Stimulated activated naive CD8-positive, alpha-beta T cell treated with anti-CD3 and anti-CD28 coated beads, Interleukin-15, amount 100 ng/mL, for 72 hours (primary cell): ENCODE data around the gene ABCA2.

Experiments
- ATAC-seq: fragments of 150-1000 bp; cut with Tn5 transposase; 2 replicates; pipeline ENCODE4 v1.10.0; 2021; ENCODE audit warnings: mild to moderate bottlenecking, moderate library complexity
- DNase-seq, 2 donors: peaks; one replicate each; pipeline ENCODE4 v3.0.0; 2021 to 2022
- H3K27ac Mint-ChIP-seq, 2 donors: one replicate each; pipeline ENCODE4 v1.8.0; 2022; ENCODE audit warnings: mild to moderate bottlenecking in 2 of 2, mixed read lengths in 2 of 2, moderate library complexity in 2 of 2
- H3K27me3 Mint-ChIP-seq: one replicate; pipeline ENCODE4 v1.8.0; 2022; ENCODE audit warnings: mixed read lengths
- H3K4me1 Mint-ChIP-seq: one replicate; pipeline ENCODE4 v1.8.0; 2022; ENCODE audit warnings: mild to moderate bottlenecking, mixed read lengths
- H3K4me3 Mint-ChIP-seq, 2 donors: one replicate each; pipeline ENCODE4 v1.8.0; 2022; ENCODE audit warnings: mild to moderate bottlenecking in 2 of 2, mixed read lengths in 2 of 2, moderate library complexity in 1 of 2
- H3K9me3 Mint-ChIP-seq, 2 donors: one replicate each; pipeline ENCODE4 v1.8.0; 2022; ENCODE audit warnings: mixed read lengths in 2 of 2

ABCA2 gene, protein sequence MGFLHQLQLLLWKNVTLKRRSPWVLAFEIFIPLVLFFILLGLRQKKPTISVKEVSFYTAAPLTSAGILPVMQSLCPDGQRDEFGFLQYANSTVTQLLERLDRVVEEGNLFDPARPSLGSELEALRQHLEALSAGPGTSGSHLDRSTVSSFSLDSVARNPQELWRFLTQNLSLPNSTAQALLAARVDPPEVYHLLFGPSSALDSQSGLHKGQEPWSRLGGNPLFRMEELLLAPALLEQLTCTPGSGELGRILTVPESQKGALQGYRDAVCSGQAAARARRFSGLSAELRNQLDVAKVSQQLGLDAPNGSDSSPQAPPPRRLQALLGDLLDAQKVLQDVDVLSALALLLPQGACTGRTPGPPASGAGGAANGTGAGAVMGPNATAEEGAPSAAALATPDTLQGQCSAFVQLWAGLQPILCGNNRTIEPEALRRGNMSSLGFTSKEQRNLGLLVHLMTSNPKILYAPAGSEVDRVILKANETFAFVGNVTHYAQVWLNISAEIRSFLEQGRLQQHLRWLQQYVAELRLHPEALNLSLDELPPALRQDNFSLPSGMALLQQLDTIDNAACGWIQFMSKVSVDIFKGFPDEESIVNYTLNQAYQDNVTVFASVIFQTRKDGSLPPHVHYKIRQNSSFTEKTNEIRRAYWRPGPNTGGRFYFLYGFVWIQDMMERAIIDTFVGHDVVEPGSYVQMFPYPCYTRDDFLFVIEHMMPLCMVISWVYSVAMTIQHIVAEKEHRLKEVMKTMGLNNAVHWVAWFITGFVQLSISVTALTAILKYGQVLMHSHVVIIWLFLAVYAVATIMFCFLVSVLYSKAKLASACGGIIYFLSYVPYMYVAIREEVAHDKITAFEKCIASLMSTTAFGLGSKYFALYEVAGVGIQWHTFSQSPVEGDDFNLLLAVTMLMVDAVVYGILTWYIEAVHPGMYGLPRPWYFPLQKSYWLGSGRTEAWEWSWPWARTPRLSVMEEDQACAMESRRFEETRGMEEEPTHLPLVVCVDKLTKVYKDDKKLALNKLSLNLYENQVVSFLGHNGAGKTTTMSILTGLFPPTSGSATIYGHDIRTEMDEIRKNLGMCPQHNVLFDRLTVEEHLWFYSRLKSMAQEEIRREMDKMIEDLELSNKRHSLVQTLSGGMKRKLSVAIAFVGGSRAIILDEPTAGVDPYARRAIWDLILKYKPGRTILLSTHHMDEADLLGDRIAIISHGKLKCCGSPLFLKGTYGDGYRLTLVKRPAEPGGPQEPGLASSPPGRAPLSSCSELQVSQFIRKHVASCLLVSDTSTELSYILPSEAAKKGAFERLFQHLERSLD (N-terminal part only)

DNA sequence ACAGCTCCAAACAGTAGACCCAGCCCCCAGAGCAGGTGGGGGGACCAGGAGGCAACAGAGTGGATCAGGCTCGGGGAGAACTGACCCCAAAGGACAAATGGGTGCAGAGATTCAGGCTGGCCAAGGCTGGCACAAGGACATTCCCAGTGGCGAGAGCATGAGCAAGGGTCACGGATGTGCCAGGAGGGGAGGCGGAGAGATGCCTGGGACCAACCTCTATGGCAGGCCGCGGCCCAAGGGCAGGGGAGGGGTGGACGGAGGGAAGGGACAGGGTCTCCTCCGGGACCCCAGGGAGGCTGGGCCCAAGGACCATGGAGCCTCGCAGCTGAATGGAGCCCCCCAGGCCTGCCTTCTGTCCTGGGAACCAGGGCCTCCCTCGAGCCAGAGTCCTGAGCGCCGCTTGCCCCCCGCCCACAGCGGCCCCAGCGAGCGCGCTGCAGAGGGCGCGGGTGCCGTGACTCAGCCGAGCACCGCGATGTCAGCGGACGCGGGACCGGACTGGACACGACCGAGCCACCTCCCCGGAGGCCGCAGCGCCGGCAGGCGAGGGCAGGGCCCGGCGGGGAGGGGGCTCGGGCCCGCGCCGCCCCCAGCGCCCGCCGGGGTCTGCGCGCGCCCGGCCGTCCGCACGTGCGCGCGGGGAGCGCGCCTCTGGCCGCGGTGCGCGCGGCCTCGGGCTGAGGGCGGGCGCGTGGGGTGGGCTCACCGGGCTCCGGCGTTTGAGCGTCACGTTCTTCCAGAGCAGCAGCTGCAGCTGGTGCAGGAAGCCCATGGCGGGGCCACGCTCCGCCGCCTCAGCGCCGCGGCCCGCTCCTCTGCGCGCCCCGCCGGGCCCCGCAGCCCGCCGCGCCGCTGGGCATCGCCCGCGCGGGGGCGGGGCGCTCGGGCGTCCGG is at the start of gene ABCA2:
TSS of gene ABCA2 (minus strand) at position 869 of the 894 bp plus-strand sequence. CDS start at position 772, 97 bp downstream.
- Mint-ChIP-seq H3K4me3 (peak within 1 kb of the TSS; percentile 81 to 86), H3K9me3 (no peaks in the 10 kb centered on the region), H3K4me1 (peaks cover 73% of the 10 kb centered on the region), H3K27me3 (no peaks in the 10 kb centered on the region), H3K27ac (no peak within 1 kb of the TSS)
- no peak for ATAC-seq
- no peak for DNase-seq

DNA sequence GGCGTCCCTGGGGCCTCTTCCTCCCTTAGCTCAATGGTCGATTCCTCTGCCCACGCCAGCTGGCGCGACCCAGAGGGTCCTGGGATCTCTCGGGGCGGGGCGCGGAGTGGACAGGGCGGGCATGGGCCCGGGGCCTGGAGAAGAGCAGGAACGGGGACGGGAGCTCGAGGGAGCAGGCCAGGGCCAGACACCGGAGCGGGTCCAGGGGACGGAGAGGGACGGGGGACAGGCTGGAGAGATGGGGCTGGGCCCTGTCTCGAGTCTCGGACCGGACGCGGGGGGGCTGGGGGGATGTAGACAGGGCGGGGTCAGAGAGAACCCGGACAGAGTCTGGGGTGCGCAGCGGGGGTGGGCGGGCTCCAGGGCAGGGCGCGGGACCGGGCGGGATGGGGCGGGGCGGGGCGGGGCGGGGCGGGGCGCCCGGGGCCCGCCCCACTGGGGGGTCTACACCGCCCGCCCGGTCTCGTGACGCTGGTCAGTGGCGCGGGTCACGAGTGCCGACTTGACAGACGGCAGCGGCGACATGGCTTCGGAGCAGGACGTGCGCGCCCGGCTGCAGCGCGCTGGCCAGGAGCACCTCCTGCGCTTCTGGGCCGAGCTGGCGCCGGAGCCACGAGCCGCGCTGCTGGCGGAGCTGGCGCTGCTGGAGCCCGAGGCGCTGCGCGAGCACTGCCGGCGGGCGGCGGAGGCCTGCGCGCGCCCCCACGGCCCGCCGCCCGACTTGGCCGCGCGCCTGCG is 49.1 kb upstream of the ABCA2 start, which contains the start of gene UAP1L1:
TSS of gene UAP1L1 (plus strand) at position 508 of the 738 bp plus-strand sequence. CDS start at position 524, 16 bp downstream.
- H3K4me1 Mint-ChIP-seq, result peaks cover 22% of the 10 kb centered on the region
- H3K9me3 Mint-ChIP-seq, result no peaks in the 10 kb centered on the region
- peak within 1 kb of the TSS in 1 of 2 donors; percentile 89 for H3K27ac Mint-ChIP-seq
- no peaks in the 10 kb centered on the region for H3K27me3 Mint-ChIP-seq
- H3K4me3 Mint-ChIP-seq, result peak within 1 kb of the TSS; percentile 80 to 87
- ATAC-seq (peak; percentile 77), DNase-seq (peak; percentile 62 to 66)

DNA sequence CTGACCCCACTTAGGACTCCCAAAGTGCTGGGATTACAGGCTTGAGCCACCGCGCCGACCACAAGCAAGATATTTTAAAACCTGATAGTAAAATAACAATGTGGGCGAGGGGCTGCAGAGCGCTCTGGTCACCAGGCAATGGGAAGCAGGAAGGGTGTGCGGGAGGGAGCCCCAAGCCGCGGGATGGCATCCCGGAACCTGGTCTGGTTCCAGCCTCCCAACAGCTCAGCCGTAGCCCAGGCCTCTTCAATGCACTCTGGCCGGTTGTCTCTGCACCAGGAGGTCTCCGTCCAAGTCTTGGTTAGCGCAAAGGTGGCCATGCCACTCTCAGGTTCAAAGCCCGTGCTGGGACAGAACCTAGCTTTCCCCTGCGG is 48.6 kb upstream of the ABCA2 start:
- H3K27me3 Mint-ChIP-seq, result no peaks in the 10 kb centered on the region
- no peaks in the 10 kb centered on the region for H3K9me3 Mint-ChIP-seq
- peaks cover 22% of the 10 kb centered on the region for H3K4me1 Mint-ChIP-seq
- DNase-seq (no peak), ATAC-seq (no peak)
- peak overlapping the region in 1 of 2 donors; percentile 89 for H3K27ac Mint-ChIP-seq
- peak overlapping the region; percentile 73 to 82 for H3K4me3 Mint-ChIP-seq

DNA sequence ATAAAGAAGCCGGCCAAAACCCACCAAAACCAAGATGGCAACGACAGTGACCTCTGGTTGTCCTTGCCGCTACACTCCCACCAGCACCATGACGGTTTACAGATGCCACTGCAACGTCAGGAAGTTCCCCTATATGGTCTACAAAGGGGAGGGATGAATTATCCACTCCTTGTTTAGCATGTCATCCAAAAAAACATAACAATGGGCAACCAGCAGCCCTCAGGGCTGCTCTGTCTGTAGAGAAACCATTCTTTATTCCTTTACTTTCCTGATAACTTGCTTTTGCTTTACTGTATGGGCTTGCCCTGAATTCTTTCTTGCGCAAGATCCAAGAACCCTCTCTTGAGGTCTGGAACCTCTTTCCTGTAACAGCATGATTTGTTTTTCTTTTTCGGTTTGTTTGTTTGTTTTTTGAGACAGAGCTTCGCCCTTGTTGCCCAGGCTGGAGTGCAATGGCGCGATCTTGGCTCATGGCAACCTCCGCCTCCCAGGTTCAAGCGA is 47.3 kb upstream of the ABCA2 start:
- no peak for ATAC-seq
- Mint-ChIP-seq H3K9me3 (no peaks in the 10 kb centered on the region), H3K27me3 (no peaks in the 10 kb centered on the region), H3K4me3 (no peak overlapping the region), H3K27ac (no peak overlapping the region), H3K4me1 (peaks cover 32% of the 10 kb centered on the region)
- DNase-seq, result no peak

DNA sequence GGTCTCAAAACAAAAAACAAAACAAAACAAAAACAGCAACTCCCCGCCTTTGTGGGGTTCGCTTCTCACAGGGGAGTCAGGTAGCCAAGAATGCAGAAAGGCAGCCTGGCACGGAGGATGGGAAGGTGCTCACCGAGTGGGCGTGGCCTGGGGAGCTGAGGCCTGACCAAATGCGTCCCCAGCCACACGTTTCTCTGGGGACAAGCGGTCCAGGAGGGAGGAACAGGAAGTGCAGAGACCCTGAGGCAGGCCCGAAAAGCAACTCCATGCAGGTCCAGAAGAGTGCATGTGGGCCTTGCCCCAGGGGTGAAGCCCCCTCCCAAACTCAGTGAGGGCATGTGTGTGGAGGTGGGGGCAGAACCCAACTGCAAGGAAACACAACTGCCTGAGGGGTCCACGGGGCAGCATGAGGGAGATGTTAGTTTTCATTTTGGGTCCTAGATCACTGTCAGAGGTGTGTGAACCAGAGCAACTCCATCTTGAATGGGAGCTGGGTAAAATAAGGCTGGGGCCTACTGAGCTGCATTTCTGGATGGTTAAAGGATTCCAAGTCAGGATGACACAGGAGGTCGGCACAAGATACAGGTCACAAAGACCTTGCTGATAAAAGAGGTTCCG is 46.7 kb upstream of the ABCA2 start:
- no peak overlapping the region for H3K27ac Mint-ChIP-seq
- DNase-seq, result no peak
- peaks cover 32% of the 10 kb centered on the region for H3K4me1 Mint-ChIP-seq
- H3K4me3 Mint-ChIP-seq, result no peak overlapping the region
- no peak for ATAC-seq
- no peaks in the 10 kb centered on the region for H3K9me3 Mint-ChIP-seq
- H3K27me3 Mint-ChIP-seq, result no peaks in the 10 kb centered on the region

DNA sequence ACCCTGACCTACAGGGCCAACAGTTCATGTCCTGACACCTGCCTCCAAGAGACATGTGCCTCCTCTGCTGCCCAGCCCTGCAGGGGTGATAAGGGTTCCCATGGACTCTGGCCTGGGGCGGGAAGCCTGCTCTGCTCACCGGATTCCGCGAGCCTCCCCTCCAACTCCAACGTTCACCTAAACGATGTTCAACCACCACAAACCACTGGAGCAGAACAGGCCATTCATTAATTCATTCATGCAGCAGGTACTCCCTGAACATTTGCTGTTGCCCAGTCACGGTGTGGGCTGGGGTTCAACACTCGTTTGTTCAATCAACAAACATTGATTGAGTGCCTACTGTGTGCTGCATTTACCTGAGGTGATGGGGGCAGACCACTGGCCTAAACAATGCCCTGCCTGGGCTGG is 46.0 kb upstream of the ABCA2 start:
- no peak overlapping the region for H3K4me3 Mint-ChIP-seq
- ATAC-seq, result no peak
- no peaks in the 10 kb centered on the region for H3K9me3 Mint-ChIP-seq
- H3K27me3 Mint-ChIP-seq, result no peaks in the 10 kb centered on the region
- no peak for DNase-seq
- peaks cover 38% of the 10 kb centered on the region for H3K4me1 Mint-ChIP-seq
- H3K27ac Mint-ChIP-seq, result peak overlapping the region in 1 of 2 donors; percentile 7

DNA sequence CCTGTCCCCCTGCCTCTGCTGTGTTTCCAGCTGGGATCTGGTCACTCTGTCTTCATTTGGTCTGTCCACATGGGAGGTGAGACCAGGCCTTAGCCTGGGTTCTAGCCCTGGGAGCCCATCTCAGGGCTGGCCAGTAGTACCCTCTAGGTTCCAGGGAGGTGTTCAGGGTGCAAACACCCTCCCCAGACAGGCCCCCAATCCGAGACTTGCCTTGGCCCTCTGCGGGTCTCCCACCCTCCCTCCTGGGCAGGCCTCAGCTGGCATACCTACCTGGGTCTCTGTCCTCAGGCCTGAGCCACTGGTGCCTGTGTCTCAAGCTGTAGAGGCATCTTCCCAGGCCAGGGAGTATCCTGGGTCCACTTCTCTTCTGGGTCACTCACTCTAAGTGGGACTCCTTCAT is 43.2 kb upstream of the ABCA2 start:
- Mint-ChIP-seq H3K27me3 (no peaks in the 10 kb centered on the region), H3K9me3 (no peaks in the 10 kb centered on the region), H3K27ac (peak overlapping the region; percentile 45 to 87), H3K4me1 (peaks cover 39% of the 10 kb centered on the region), H3K4me3 (peak overlapping the region; percentile 83 to 86)
- DNase-seq (no peak), ATAC-seq (no peak)

DNA sequence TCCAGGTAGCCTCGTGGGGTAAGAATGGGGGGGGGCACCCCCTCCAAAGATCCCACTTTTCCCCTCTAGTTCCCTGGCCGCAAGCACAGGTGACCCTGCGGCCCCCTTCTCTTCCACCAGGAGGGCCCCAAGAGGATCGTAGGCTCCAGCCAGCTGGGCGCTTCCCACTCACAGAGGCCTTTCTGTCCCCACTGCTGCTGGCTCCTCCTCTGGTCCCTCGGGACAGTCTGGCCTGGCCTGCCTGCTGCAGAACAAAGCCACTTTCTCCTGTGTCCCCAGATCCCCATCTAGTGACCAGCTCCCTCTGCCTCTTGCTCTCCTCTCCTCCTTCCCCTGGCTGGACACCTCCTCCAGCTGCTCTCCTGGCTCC is 42.9 kb upstream of the ABCA2 start:
- ATAC-seq, result no peak
- H3K27me3 Mint-ChIP-seq, result no peaks in the 10 kb centered on the region
- peaks cover 38% of the 10 kb centered on the region for H3K4me1 Mint-ChIP-seq
- no peaks in the 10 kb centered on the region for H3K9me3 Mint-ChIP-seq
- H3K4me3 Mint-ChIP-seq, result peak overlapping the region; percentile 83 to 86
- H3K27ac Mint-ChIP-seq, result peak overlapping the region; percentile 45 to 87
- DNase-seq, result no peak

DNA sequence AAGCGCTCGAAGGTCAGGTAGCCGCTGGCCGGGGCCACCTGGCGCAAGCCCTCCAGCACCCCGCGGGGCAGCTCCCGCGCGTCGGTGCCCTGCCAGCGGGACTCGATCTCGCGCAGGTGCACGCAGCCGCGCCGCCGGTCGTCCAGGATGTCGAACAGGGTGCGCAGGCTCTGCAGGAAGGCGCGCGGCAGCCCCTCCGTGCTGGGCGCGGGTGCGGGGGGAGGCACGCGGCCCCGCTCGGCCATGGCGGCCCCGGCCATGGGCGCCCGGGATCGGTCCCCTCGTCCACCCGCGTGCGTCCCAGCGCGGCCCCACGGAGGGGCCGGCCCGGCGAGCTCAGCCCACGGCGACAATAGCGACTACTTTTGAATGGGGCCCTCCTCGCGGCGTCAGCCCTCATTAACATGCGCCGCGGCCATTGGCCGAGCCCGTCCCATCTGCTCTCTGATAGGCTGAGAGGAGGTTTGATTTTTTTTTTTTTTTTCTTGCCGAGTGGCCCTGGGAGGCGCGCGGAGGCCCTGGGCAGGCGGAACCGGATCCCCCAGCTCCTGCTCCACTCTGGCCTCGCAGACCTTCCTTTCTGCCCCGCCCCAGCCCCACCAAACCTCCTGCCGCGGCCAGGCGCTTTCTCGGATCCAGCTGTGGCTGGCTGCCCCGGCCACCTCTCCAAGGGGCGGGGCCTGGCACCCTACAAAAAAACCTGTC is 42.3 kb upstream of the ABCA2 start, which contains the start of gene SAPCD2:
TSS of gene SAPCD2 (minus strand) at position 357 of the 705 bp plus-strand sequence. CDS start at position 260, 97 bp downstream.
- H3K9me3 Mint-ChIP-seq, result no peaks in the 10 kb centered on the region
- H3K27me3 Mint-ChIP-seq, result no peaks in the 10 kb centered on the region
- peaks cover 38% of the 10 kb centered on the region for H3K4me1 Mint-ChIP-seq
- ATAC-seq (peak; percentile 90), DNase-seq (peak; percentile 84 to 87)
- peak within 1 kb of the TSS; percentile 87 to 94 for H3K27ac Mint-ChIP-seq
- H3K4me3 Mint-ChIP-seq, result peak within 1 kb of the TSS; percentile 83 to 86

DNA sequence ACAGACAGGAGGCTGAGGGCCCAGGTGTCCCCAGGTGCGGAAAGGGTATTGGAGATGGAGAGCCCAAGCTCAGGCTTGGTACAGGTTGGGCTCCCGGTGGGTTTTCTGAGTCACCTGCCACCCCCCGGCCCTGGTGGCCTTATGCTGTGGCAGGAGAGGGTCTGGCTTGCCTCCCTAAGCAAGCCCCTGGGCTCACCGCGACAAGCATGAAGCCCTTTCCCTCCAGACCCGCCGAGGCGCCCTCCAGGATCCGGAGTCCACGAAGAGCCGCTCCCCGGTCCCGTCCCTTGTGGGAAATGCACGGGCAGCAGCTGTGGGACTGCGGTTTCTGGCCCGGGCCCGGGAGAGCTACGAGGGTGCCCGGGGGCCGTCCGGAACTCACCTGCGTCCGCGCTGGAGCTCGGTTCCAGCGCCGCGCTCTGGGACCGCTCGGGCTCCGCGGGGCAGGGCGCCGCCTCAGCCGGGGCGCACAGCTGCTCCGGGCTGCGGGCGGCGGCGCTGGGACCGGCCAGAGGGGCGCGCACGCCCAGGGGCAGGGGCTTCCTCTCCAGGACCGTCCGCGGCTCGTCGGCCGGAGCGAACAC is 41.6 kb upstream of the ABCA2 start:
- Mint-ChIP-seq H3K4me3 (peak overlapping the region; percentile 72 to 75), H3K27ac (no peak overlapping the region), H3K4me1 (peaks cover 38% of the 10 kb centered on the region), H3K9me3 (no peaks in the 10 kb centered on the region), H3K27me3 (no peaks in the 10 kb centered on the region)
- DNase-seq, result peak in 1 of 2 donors; percentile 19
- peak; percentile 29 for ATAC-seq

DNA sequence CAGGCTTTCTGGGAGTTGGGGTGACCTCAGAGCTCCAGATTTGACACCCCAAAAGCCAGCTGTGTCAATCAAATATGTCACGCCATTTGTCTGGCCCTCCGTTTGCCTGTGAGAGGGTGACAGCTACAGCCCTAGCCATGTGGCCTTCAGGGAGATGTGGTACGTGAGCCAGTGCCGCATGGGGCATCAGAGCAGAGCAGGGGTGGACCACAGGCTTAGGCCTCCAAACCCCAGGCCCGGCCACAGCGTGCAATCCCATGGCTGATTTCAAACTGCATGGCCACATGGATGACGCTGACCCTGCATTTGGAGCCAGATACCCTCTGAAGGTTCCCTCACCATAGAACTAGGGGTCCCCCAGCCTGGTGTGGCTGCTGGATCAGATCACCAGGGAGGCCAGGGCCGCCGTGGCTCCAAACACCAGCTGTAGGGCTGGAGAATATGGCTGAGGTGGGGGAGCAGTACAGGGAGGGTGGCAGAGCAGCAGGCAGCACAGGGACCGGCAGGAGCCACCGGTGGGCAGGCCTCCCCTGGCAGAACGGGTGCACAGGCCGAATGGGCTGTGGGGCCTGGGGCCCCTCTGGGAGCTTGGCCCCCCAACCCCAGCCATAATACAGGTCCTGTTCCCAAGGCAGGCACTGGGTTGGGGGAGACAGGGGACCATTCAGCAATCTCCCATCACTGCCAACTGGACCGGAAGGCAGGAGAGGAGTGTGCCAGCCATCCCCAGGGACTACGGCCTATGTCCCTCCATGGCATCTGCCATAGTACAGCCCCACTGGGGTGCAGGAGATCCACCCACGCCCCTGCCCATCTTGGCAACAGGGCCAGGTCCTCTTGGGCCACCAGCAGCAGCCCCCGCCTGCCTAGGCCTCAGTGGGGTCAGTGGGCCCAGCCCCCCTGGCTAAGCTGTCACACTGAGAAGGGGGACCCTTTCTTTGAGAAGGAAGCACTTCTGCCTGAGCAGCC is 40.8 kb upstream of the ABCA2 start:
- Mint-ChIP-seq H3K4me1 (peaks cover 44% of the 10 kb centered on the region), H3K27ac (no peak overlapping the region)

More for the DNA sequence above, 40.8 kb upstream of the ABCA2 start:
- no peaks in the 10 kb centered on the region for H3K9me3 Mint-ChIP-seq
- H3K4me3 Mint-ChIP-seq, result peak overlapping the region; percentile 72 to 75
- peak in 1 of 2 donors; percentile 10 for DNase-seq
- no peaks in the 10 kb centered on the region for H3K27me3 Mint-ChIP-seq
- ATAC-seq, result no peak
